ENCODE measurements around the gene RAB37.

- TF ChIP-seq POLR2A (IDR thresholded peaks at IDR 0.05) = no peak
- TF ChIP-seq, protein P1, sequence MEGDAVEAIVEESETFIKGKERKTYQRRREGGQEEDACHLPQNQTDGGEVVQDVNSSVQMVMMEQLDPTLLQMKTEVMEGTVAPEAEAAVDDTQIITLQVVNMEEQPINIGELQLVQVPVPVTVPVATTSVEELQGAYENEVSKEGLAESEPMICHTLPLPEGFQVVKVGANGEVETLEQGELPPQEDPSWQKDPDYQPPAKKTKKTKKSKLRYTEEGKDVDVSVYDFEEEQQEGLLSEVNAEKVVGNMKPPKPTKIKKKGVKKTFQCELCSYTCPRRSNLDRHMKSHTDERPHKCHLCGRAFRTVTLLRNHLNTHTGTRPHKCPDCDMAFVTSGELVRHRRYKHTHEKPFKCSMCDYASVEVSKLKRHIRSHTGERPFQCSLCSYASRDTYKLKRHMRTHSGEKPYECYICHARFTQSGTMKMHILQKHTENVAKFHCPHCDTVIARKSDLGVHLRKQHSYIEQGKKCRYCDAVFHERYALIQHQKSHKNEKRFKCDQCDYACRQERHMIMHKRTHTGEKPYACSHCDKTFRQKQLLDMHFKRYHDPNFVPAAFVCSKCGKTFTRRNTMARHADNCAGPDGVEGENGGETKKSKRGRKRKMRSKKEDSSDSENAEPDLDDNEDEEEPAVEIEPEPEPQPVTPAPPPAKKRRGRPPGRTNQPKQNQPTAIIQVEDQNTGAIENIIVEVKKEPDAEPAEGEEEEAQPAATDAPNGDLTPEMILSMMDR (IDR thresholded peaks at IDR 0.05) = no peak
Measured at GRCh38 chr17:74756891-74757290, 19.8 kb downstream of the RAB37 start.

Data from body of pancreas (tissue), 4 donors.